Activated naive CD8-positive, alpha-beta T cell (primary cell): ENCODE measurements around the gene CCDC9B.

Experiments used
- H3K27ac Mint-ChIP-seq: one replicate; pipeline ENCODE4 v1.8.0; 2021; ENCODE audit warnings: mixed read lengths
- H3K27me3 Mint-ChIP-seq: one replicate; pipeline ENCODE4 v1.8.0; 2021; ENCODE audit warnings: mixed read lengths
- H3K36me3 Mint-ChIP-seq: one replicate; pipeline ENCODE4 v1.8.0; 2021; ENCODE audit warnings: mixed read lengths
- H3K4me1 Mint-ChIP-seq: one replicate; pipeline ENCODE4 v1.8.0; 2021; ENCODE audit warnings: low read depth, mixed read lengths
- H3K4me3 Mint-ChIP-seq: one replicate; pipeline ENCODE4 v1.8.0; 2021; ENCODE audit warnings: mild to moderate bottlenecking, mixed read lengths
- H3K9me3 Mint-ChIP-seq: one replicate; pipeline ENCODE4 v1.8.0; 2021; ENCODE audit warnings: low read depth, mixed read lengths

CCDC9B gene

GRCh38 chr15:40290545-40290917 is 50.2 kb downstream of the CCDC9B start:
- no peak overlapping the region for H3K4me3 Mint-ChIP-seq
- no peaks in the 10 kb centered on the region for H3K27me3 Mint-ChIP-seq
- H3K9me3 Mint-ChIP-seq, result no peaks in the 10 kb centered on the region
- peaks cover 2% of the 10 kb centered on the region for H3K36me3 Mint-ChIP-seq
- no peaks in the 10 kb centered on the region for H3K4me1 Mint-ChIP-seq
- no peak overlapping the region for H3K27ac Mint-ChIP-seq

GRCh38 chr15:40289140-40289775 is 51.5 kb downstream of the CCDC9B start:
- Mint-ChIP-seq H3K27me3 (no peaks in the 10 kb centered on the region), H3K4me3 (no peak overlapping the region), H3K4me1 (no peaks in the 10 kb centered on the region), H3K27ac (no peak overlapping the region), H3K9me3 (no peaks in the 10 kb centered on the region), H3K36me3 (peaks cover 2% of the 10 kb centered on the region)

- Mint-ChIP-seq H3K36me3 (peaks cover 2% of the 10 kb centered on the region), H3K4me1 (no peaks in the 10 kb centered on the region), H3K27me3 (no peaks in the 10 kb centered on the region), H3K27ac (no peak overlapping the region), H3K9me3 (no peaks in the 10 kb centered on the region), H3K4me3 (no peak overlapping the region)
Observed at GRCh38 chr15:40287968-40288367, 52.8 kb downstream of the CCDC9B start.

GRCh38 chr15:40287505-40287904 is 53.2 kb downstream of the CCDC9B start:
- H3K27ac Mint-ChIP-seq, result no peak overlapping the region

GRCh38 chr15:40286794-40287193 is 53.9 kb downstream of the CCDC9B start:
- H3K9me3 Mint-ChIP-seq, result no peaks in the 10 kb centered on the region
- H3K4me3 Mint-ChIP-seq, result no peak overlapping the region
- peaks cover 2% of the 10 kb centered on the region for H3K36me3 Mint-ChIP-seq
- H3K27ac Mint-ChIP-seq, result no peak overlapping the region
- H3K27me3 Mint-ChIP-seq, result no peaks in the 10 kb centered on the region
- H3K4me1 Mint-ChIP-seq, result no peaks in the 10 kb centered on the region

More at GRCh38 chr15:40287505-40287904, 53.2 kb downstream of the CCDC9B start:
- Mint-ChIP-seq H3K4me3 (no peak overlapping the region), H3K27me3 (no peaks in the 10 kb centered on the region), H3K36me3 (peaks cover 2% of the 10 kb centered on the region), H3K4me1 (no peaks in the 10 kb centered on the region), H3K9me3 (no peaks in the 10 kb centered on the region)

- no peak overlapping the region for H3K4me3 Mint-ChIP-seq
- no peaks in the 10 kb centered on the region for H3K9me3 Mint-ChIP-seq
- H3K4me1 Mint-ChIP-seq, result no peaks in the 10 kb centered on the region
- peaks cover 2% of the 10 kb centered on the region for H3K36me3 Mint-ChIP-seq
- H3K27me3 Mint-ChIP-seq, result no peaks in the 10 kb centered on the region
- H3K27ac Mint-ChIP-seq, result no peak overlapping the region
Observed at GRCh38 chr15:40286061-40286532, 54.6 kb downstream of the CCDC9B start.

- Mint-ChIP-seq H3K4me3 (no peak overlapping the region), H3K4me1 (no peaks in the 10 kb centered on the region), H3K9me3 (no peaks in the 10 kb centered on the region), H3K27ac (no peak overlapping the region), H3K36me3 (peaks cover 2% of the 10 kb centered on the region), H3K27me3 (no peaks in the 10 kb centered on the region)
Observed at GRCh38 chr15:40285554-40286011, 55.2 kb downstream of the CCDC9B start.

GRCh38 chr15:40285151-40285550 is 55.6 kb downstream of the CCDC9B start:
- Mint-ChIP-seq H3K27me3 (no peaks in the 10 kb centered on the region), H3K4me3 (no peak overlapping the region), H3K36me3 (peaks cover 2% of the 10 kb centered on the region), H3K4me1 (no peaks in the 10 kb centered on the region), H3K27ac (no peak overlapping the region), H3K9me3 (no peaks in the 10 kb centered on the region)

- Mint-ChIP-seq H3K4me3 (peak overlapping the region; percentile 35), H3K27ac (no peak overlapping the region), H3K4me1 (peaks cover 4% of the 10 kb centered on the region), H3K36me3 (no peaks in the 10 kb centered on the region), H3K9me3 (no peaks in the 10 kb centered on the region), H3K27me3 (peaks cover 4% of the 10 kb centered on the region)
Observed at GRCh38 chr15:40283615-40284300, 57.0 kb downstream of the CCDC9B start.

- Mint-ChIP-seq H3K27me3 (peaks cover 7% of the 10 kb centered on the region), H3K27ac (no peak within 1 kb of the TSS)
Observed at GRCh38 chr15:40282869-40283614, 57.7 kb downstream of the CCDC9B start, which contains the start of gene ANKRD63. Gene ANKRD63, minus strand, starts transcription at chr15:40283064. Its CDS starts 478 bp downstream, at chr15:40282586.

GRCh38 chr15:40282147-40282868 is 58.4 kb downstream of the CCDC9B start:
- peak overlapping the region; percentile 63 for H3K4me3 Mint-ChIP-seq
- H3K27me3 Mint-ChIP-seq, result peaks cover 7% of the 10 kb centered on the region
- no peak overlapping the region for H3K27ac Mint-ChIP-seq
- peaks cover 6% of the 10 kb centered on the region for H3K4me1 Mint-ChIP-seq
- no peaks in the 10 kb centered on the region for H3K9me3 Mint-ChIP-seq
- no peaks in the 10 kb centered on the region for H3K36me3 Mint-ChIP-seq

More at GRCh38 chr15:40282869-40283614, 57.7 kb downstream of the CCDC9B start, which contains the start of gene ANKRD63:
- Mint-ChIP-seq H3K36me3 (no peaks in the 10 kb centered on the region), H3K4me1 (peaks cover 4% of the 10 kb centered on the region), H3K4me3 (peak within 1 kb of the TSS; percentile 63), H3K9me3 (no peaks in the 10 kb centered on the region)

GRCh38 chr15:40281801-40282146 is 59.0 kb downstream of the CCDC9B start:
- Mint-ChIP-seq H3K9me3 (no peaks in the 10 kb centered on the region), H3K27me3 (peaks cover 7% of the 10 kb centered on the region), H3K36me3 (no peaks in the 10 kb centered on the region), H3K4me3 (no peak overlapping the region), H3K4me1 (peaks cover 7% of the 10 kb centered on the region), H3K27ac (no peak overlapping the region)
